Measurements from ENCODE around the gene KLF4. TPM values are rescaled to one million over a fixed set of nuclear protein-coding genes. Genes with fewer than 3 reads are reported as not detected.
"Not testable (repeated sequence)": the region's sequence is repeated elsewhere in the genome, so short reads cannot be mapped to it uniquely, and the experiment has no call there.

KLF4 gene
- total RNA-seq, 1 experiment from 2014 or later = 5.9 TPM

DNA sequence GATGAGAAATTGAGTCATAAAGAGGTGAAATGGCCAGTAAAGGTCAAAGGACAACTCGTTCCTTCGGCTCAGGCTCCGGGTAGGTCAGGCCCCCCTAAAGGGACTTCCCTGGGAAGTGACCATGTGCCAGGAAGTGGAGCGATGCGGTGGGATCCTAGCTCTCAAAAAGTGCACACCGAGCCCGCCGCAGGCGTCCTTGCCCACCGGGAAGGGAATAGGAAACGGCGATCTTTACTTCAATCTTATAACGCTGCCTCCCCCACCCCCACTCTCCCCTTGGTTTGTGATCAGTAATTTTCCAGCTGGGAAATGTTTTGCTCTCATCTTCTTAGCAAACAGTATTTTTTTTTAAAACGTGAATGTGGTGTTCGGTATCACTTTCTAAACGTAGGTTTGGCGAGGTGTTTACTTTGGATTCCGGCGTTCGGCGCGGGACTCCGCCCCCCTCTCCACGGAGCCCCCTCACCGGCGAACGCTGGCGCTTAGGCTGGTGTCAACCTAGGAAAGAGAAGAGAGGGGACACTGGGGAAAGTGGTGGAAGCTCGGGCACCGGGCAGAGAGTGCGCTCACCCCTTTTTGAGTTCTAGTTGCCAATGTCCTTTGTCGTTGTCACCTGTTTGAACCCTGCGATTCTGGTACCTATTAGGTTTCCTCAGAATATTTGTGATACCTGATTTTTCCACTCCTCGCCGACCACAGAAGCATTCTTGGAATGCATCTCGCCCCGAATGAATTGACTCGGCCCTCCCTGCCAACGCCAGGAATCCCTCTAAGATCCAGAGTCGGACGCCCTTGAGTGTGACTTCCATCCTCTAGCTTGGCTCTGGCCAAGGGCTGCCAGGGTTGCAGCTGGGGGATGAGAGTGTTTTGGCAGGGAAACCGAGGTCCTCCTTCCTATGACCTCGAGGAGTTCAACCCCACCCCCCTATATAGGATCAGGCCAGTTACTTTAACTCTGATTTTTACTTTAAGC is 1.8 kb upstream of the KLF4 start:
- CTCF ChIA-PET = interaction anchor here (0.8 kb wide), 1 partner anchor 69 kb away, joined by 5 read pairs; no protein-coding TSS in a partner anchor
- no peak overlapping the region for H3K27ac Mint-ChIP-seq
- no peak for ATAC-seq
- H3K36me3 Mint-ChIP-seq = no peaks in the 10 kb centered on the region
- peaks cover 53% of the 10 kb centered on the region for H3K27me3 Mint-ChIP-seq (ENCODE audit: low read depth)
- H3K4me3 Mint-ChIP-seq = peak overlapping the region; percentile 82
- peak; percentile 28 for DNase-seq (ENCODE audit: low spot score)
- no peaks in the 10 kb centered on the region for H3K9me3 Mint-ChIP-seq
- POLR2A ChIA-PET = interaction anchor here (0.6 to 0.7 kb wide), 2 partner anchors 88 to 144 kb away, joined by 3 to 4 read pairs; no protein-coding TSS in a partner anchor
- TF ChIP-seq, protein P1, sequence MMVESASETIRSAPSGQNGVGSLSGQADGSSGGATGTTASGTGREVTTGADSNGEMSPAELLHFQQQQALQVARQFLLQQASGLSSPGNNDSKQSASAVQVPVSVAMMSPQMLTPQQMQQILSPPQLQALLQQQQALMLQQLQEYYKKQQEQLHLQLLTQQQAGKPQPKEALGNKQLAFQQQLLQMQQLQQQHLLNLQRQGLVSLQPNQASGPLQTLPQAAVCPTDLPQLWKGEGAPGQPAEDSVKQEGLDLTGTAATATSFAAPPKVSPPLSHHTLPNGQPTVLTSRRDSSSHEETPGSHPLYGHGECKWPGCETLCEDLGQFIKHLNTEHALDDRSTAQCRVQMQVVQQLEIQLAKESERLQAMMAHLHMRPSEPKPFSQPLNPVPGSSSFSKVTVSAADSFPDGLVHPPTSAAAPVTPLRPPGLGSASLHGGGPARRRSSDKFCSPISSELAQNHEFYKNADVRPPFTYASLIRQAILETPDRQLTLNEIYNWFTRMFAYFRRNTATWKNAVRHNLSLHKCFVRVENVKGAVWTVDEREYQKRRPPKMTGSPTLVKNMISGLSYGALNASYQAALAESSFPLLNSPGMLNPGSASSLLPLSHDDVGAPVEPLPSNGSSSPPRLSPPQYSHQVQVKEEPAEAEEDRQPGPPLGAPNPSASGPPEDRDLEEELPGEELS (CRISPR knock-in tag; IDR thresholded peaks at IDR 0.05) = no peak
- TF ChIP-seq RORB (CRISPR knock-in tag; IDR thresholded peaks at IDR 0.05) (no peak), ZNF263 (CRISPR knock-in tag; IDR thresholded peaks at IDR 0.05; ENCODE audit: low read depth) (no peak), SOX15 (CRISPR knock-in tag; IDR thresholded peaks at IDR 0.05) (no peak), TEAD1 (CRISPR knock-in tag; IDR thresholded peaks at IDR 0.05) (no peak), ATF1 (CRISPR knock-in tag; IDR thresholded peaks at IDR 0.05) (no peak)
- TF ChIP-seq, protein P2, sequence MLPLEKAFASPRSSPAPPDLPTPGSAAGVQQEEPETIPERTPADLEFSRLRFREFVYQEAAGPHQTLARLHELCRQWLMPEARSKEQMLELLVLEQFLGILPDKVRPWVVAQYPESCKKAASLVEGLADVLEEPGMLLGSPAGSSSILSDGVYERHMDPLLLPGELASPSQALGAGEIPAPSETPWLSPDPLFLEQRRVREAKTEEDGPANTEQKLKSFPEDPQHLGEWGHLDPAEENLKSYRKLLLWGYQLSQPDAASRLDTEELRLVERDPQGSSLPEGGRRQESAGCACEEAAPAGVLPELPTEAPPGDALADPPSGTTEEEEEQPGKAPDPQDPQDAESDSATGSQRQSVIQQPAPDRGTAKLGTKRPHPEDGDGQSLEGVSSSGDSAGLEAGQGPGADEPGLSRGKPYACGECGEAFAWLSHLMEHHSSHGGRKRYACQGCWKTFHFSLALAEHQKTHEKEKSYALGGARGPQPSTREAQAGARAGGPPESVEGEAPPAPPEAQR (CRISPR knock-in tag; IDR thresholded peaks at IDR 0.05) = no peak
- H3K4me1 Mint-ChIP-seq = peaks cover 28% of the 10 kb centered on the region

DNA sequence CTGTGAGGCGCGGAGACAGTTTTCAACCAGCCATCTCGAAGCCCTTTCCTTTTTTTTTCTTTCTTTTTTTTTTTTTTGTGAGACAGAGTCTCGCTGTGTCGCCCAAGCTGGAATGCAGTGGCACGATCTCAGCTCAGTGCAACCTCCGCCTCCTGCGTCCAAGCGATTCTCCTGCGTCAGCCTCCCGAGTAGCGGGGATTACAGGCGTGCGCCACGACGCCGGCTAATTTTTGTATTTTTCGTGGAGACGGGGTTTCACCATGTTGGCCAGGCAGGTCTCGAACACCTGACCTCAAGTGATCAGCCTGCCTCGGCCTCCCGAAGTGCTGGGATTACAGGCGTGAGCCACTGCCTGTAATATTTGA is 1.0 kb upstream of the KLF4 start:
- peak overlapping the region; percentile 82 for H3K4me3 Mint-ChIP-seq
- H3K9me3 Mint-ChIP-seq, H3K36me3 Mint-ChIP-seq, ATAC-seq, CTCF ChIA-PET, H3K27ac Mint-ChIP-seq: not testable (repeated sequence)
- H3K4me1 Mint-ChIP-seq = peaks cover 35% of the 10 kb centered on the region
- peak; percentile 21 for DNase-seq (ENCODE audit: low spot score)
- POLR2A ChIA-PET = interaction anchor here (0.6 to 0.7 kb wide), 2 partner anchors 87 to 144 kb away, joined by 3 to 4 read pairs; no protein-coding TSS in a partner anchor
- H3K27me3 Mint-ChIP-seq (ENCODE audit: low read depth) = peaks cover 61% of the 10 kb centered on the region

DNA sequence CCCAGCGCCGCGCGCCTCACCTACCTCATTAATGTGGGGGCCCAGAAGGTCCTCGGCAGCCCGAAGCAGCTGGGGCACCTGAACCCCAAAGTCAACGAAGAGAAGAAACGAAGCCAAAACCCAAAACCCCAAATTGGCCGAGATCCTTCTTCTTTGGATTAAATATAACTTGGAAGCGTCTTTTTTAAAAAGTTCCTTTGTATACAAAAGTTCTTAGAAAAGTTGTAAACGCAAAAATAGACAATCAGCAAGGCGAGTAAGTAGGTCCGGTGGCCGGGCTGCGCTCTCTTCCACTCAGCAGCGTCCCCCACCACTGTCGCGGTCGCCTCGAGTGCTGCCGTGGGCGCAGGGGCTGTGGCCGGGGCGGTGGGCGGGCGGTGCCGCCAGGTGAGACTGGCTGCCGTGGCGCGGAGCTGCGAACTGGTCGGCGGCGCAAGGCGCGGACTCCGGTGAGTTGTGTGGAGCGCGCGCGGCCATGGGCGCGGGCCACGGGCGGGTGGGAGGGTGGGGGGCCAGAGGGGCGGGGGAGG is 360 bp downstream of the KLF4 start:
- POLR2A ChIA-PET = interaction anchor here (1.0 kb wide), 1 partner anchor 606 kb away, joined by 3 read pairs; no protein-coding TSS in a partner anchor
- no peak overlapping the region for H3K27ac Mint-ChIP-seq
- H3K4me3 Mint-ChIP-seq = peak overlapping the region; percentile 85

DNA sequence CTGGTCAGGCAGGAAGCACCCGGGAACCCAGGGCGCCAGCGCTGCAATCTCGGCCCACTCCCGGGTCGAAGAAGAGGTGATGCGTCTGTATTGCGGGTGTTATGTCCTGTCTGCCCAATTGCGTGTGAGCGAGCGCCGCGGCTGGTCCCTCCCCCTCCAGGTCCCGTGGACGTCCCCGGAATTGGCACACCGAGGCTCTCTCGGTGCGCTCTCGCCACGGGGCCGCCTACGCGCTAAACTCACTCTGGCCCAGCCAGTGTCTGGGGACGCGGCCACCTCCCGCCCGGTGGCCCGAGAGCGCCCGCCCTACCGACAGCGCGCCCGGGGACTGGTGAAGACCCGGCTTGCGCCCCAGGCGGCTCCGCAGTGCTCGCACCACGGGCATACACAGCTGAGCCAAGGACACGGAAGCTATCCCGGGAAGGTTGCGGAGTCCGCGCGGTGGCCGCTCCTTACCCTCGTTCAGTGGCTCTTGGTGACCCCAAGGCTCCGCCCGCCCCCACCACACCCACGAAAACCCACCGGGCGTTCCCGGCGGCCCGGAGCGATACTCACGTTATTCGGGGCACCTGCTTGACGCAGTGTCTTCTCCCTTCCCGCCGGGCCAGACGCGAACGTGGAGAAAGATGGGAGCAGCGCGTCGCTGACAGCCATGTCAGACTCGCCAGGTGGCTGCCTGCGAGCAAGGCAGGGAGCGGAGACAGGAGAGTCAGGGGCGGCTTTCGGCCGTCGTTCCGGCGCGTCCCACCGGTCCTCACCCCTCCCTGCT is 1.0 kb downstream of the KLF4 start:
- H3K27ac Mint-ChIP-seq = no peak overlapping the region
- peaks cover 2% of the 10 kb centered on the region; the same call in 1 of the 2 replicates for H3K36me3 Mint-ChIP-seq
- ATAC-seq (peak; percentile 3), DNase-seq (ENCODE audit: low spot score) (peak; percentile 46)
- ChIA-PET CTCF (interaction anchor here (0.6 to 4.0 kb wide), 18 partner anchors 10 to 1274 kb away, joined by 3 to 52 read pairs (median 4); no protein-coding TSS in a partner anchor), POLR2A (interaction anchor here (1.0 kb wide), 1 partner anchor 607 kb away, joined by 3 read pairs; no protein-coding TSS in a partner anchor)
- peak overlapping the region; percentile 85 for H3K4me3 Mint-ChIP-seq
- no peaks in the 10 kb centered on the region for H3K9me3 Mint-ChIP-seq
- H3K4me1 Mint-ChIP-seq = peaks cover 39% of the 10 kb centered on the region
- H3K27me3 Mint-ChIP-seq (ENCODE audit: low read depth) = peaks cover 61% of the 10 kb centered on the region
- TF ChIP-seq FOXK1 (CRISPR knock-in tag; IDR thresholded peaks at IDR 0.05) = peak; percentile 23; the same call in 1 of the 2 replicates
- no peak for TF ChIP-seq SMAD4 (CRISPR knock-in tag; IDR thresholded peaks at IDR 0.05)
- TF ChIP-seq, protein P1 (CRISPR knock-in tag; IDR thresholded peaks at IDR 0.05) = 0 out of 2 replicates have a peak, but pooled peaks have one; percentile 38
- TF ChIP-seq, protein P3, sequence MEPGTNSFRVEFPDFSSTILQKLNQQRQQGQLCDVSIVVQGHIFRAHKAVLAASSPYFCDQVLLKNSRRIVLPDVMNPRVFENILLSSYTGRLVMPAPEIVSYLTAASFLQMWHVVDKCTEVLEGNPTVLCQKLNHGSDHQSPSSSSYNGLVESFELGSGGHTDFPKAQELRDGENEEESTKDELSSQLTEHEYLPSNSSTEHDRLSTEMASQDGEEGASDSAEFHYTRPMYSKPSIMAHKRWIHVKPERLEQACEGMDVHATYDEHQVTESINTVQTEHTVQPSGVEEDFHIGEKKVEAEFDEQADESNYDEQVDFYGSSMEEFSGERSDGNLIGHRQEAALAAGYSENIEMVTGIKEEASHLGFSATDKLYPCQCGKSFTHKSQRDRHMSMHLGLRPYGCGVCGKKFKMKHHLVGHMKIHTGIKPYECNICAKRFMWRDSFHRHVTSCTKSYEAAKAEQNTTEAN (CRISPR knock-in tag; IDR thresholded peaks at IDR 0.05) = peak; percentile 27; the same call in 1 of the 2 replicates

More for the DNA sequence above, 360 bp downstream of the KLF4 start:
- DNase-seq (ENCODE audit: low spot score) (no peak), ATAC-seq (0 out of 2 replicates have a peak, but pooled peaks have one; percentile 0)
- TF ChIP-seq TEAD1 (CRISPR knock-in tag; IDR thresholded peaks at IDR 0.05) = peak; percentile 38; the same call in 1 of the 2 replicates
- TF ChIP-seq JUN (CRISPR knock-in tag; IDR thresholded peaks at IDR 0.05) = no peak
- no peak for TF ChIP-seq ZNF219 (CRISPR knock-in tag; IDR thresholded peaks at IDR 0.05; ENCODE audit: borderline replicate concordance)
- no peak for TF ChIP-seq RORB (CRISPR knock-in tag; IDR thresholded peaks at IDR 0.05)
- no peaks in the 10 kb centered on the region for H3K9me3 Mint-ChIP-seq
- peaks cover 2% of the 10 kb centered on the region; the same call in 1 of the 2 replicates for H3K36me3 Mint-ChIP-seq
- H3K4me1 Mint-ChIP-seq = peaks cover 39% of the 10 kb centered on the region
- CTCF ChIA-PET = interaction anchor here (0.6 to 4.0 kb wide), 5 partner anchors 24 to 1273 kb away, joined by 3 to 51 read pairs (median 5); no protein-coding TSS in a partner anchor
- H3K27me3 Mint-ChIP-seq (ENCODE audit: low read depth) = peaks cover 61% of the 10 kb centered on the region
